ENCODE data around the gene ZNF273.
"Not testable (repeated sequence)": the region's sequence is repeated elsewhere in the genome, so short reads cannot be mapped to it uniquely, and the experiment has no call there.

Gene ZNF273

GRCh38 chr7:64863021-64863420 is 40.1 kb upstream of the ZNF273 start:
- TF ChIP-seq CSRNP3 (CRISPR knock-in tag; IDR thresholded peaks at IDR 0.05): no peak
- TF ChIP-seq OSR1 (CRISPR knock-in tag; IDR thresholded peaks at IDR 0.05): no peak
- no peak for ATAC-seq

GRCh38 chr7:64863530-64863929 is 39.5 kb upstream of the ZNF273 start:
- ATAC-seq: not testable (repeated sequence)

GRCh38 chr7:64863969-64864368 is 39.1 kb upstream of the ZNF273 start:
- no peak for TF ChIP-seq PPARA (CRISPR knock-in tag; IDR thresholded peaks at IDR 0.05; ENCODE audit: borderline replicate concordance)
- TF ChIP-seq ZFP30 (CRISPR knock-in tag; IDR thresholded peaks at IDR 0.05): no peak
- TF ChIP-seq SNAI2 (CRISPR knock-in tag; IDR thresholded peaks at IDR 0.05): no peak
- TF ChIP-seq TSHZ2 (CRISPR knock-in tag; IDR thresholded peaks at IDR 0.05): no peak
- TF ChIP-seq ESRRG (CRISPR knock-in tag; IDR thresholded peaks at IDR 0.05): no peak
- TF ChIP-seq ZNF70 (CRISPR knock-in tag; IDR thresholded peaks at IDR 0.05): no peak
- TF ChIP-seq RARB (CRISPR knock-in tag; IDR thresholded peaks at IDR 0.05): no peak
- no peak for TF ChIP-seq ZC3H10 (CRISPR knock-in tag; IDR thresholded peaks at IDR 0.05)
- no peak for TF ChIP-seq ZFP3 (CRISPR knock-in tag; IDR thresholded peaks at IDR 0.05)
- no peak for TF ChIP-seq BACH2 (CRISPR knock-in tag; IDR thresholded peaks at IDR 0.05; ENCODE audit: borderline replicate concordance)
- no peak for TF ChIP-seq TOX (CRISPR knock-in tag; IDR thresholded peaks at IDR 0.05; ENCODE audit: borderline replicate concordance)
- TF ChIP-seq ZNF565 (CRISPR knock-in tag; conservative IDR thresholded peaks at IDR 0.05; ENCODE audit: low read depth): no peak
- TF ChIP-seq ZNF8 (CRISPR knock-in tag; IDR thresholded peaks at IDR 0.05): no peak
- no peak for TF ChIP-seq CREB5 (CRISPR knock-in tag; IDR thresholded peaks at IDR 0.05; ENCODE audit: low read depth)
- no peak for TF ChIP-seq CSRNP3 (CRISPR knock-in tag; IDR thresholded peaks at IDR 0.05)
- TF ChIP-seq TCF4 (CRISPR knock-in tag; IDR thresholded peaks at IDR 0.05; ENCODE audit: borderline replicate concordance): no peak
- no peak for TF ChIP-seq PATZ1 (CRISPR knock-in tag; IDR thresholded peaks at IDR 0.05; ENCODE audit: borderline replicate concordance)
- no peak for ATAC-seq

- ATAC-seq: no peak
- TF ChIP-seq GLIS3 (CRISPR knock-in tag; IDR thresholded peaks at IDR 0.05) (no peak), ZC3H10 (CRISPR knock-in tag; IDR thresholded peaks at IDR 0.05) (no peak), ARNTL (CRISPR knock-in tag; IDR thresholded peaks at IDR 0.05; ENCODE audit: borderline replicate concordance, low read depth) (no peak)
Observed at GRCh38 chr7:64867863-64868440, 35.1 kb upstream of the ZNF273 start.

Data from SK-N-SH treated with all-trans-retinoic acid at 6 μM for 48 hours (cell line).